Measurements from ENCODE around the gene PTRHD1.

DNA sequence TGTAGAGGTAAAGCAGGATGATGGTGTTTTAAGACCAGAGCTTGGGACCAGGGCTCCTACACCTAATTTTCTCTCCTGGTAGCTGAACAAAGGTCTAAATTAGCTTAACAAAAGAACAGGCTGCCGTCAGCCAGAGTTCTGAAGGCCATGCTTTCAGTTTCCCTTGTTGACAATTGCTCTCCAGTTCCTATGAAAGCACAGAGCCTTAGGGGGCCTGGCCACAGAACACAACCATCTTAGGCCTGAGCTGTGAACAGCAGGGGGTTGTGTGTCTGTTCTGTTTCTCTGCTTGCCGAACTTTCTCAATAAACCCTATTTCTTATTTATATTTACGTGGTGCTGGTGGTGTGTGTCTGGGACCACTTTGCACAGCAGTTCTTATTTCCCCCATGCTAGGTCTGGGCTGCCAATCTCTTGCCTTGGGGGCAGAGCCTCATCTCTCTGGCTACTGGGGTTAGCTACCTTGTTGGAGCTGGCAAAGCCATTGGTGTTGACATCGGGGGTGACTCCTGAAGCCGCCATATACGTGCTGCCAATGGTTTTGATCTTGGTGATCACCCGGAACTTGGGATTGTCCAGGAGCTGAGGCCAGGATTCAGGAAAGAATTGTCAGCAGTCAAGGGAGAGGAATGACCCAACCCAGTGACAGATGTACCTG lies 29.0 kb upstream of the PTRHD1 start:
- no peak for TF ChIP-seq HDGF (IDR thresholded peaks at IDR 0.05; ENCODE audit: borderline replicate concordance)
- TF ChIP-seq, protein P1, sequence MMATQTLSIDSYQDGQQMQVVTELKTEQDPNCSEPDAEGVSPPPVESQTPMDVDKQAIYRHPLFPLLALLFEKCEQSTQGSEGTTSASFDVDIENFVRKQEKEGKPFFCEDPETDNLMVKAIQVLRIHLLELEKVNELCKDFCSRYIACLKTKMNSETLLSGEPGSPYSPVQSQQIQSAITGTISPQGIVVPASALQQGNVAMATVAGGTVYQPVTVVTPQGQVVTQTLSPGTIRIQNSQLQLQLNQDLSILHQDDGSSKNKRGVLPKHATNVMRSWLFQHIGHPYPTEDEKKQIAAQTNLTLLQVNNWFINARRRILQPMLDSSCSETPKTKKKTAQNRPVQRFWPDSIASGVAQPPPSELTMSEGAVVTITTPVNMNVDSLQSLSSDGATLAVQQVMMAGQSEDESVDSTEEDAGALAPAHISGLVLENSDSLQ (IDR thresholded peaks at IDR 0.05) = no peak
- no peak for TF ChIP-seq FOXA1 (IDR thresholded peaks at IDR 0.05)
- TF ChIP-seq CTBP1 (IDR thresholded peaks at IDR 0.05; ENCODE audit: borderline replicate concordance) = no peak
- no peak for TF ChIP-seq SUZ12 (IDR thresholded peaks at IDR 0.05)
- no peak for TF ChIP-seq FOXK2 (IDR thresholded peaks at IDR 0.05)
- no peak for TF ChIP-seq NFRKB (IDR thresholded peaks at IDR 0.05)
- TF ChIP-seq SP1 (IDR thresholded peaks at IDR 0.05) = no peak
- no peak for TF ChIP-seq BHLHE40 (IDR thresholded peaks at IDR 0.05; ENCODE audit: borderline replicate concordance)
- no peak for TF ChIP-seq LEF1 (IDR thresholded peaks at IDR 0.05; ENCODE audit: borderline replicate concordance)
- TF ChIP-seq L3MBTL2 (conservative IDR thresholded peaks at IDR 0.05) = no peak
- TF ChIP-seq ELF4 (IDR thresholded peaks at IDR 0.05) = no peak
- no peak for TF ChIP-seq ARNT (IDR thresholded peaks at IDR 0.05)
- TF ChIP-seq FOXM1 (IDR thresholded peaks at IDR 0.05; ENCODE audit: borderline replicate concordance) = no peak
